Measurements from ENCODE around the gene SLC22A4. TPM values are rescaled to one million over a fixed set of nuclear protein-coding genes. Genes with fewer than 3 reads are reported as not detected.

The SLC22A4 gene
- polyA plus RNA-seq, 1 donor from 2014 or later: 2.0 TPM

DNA sequence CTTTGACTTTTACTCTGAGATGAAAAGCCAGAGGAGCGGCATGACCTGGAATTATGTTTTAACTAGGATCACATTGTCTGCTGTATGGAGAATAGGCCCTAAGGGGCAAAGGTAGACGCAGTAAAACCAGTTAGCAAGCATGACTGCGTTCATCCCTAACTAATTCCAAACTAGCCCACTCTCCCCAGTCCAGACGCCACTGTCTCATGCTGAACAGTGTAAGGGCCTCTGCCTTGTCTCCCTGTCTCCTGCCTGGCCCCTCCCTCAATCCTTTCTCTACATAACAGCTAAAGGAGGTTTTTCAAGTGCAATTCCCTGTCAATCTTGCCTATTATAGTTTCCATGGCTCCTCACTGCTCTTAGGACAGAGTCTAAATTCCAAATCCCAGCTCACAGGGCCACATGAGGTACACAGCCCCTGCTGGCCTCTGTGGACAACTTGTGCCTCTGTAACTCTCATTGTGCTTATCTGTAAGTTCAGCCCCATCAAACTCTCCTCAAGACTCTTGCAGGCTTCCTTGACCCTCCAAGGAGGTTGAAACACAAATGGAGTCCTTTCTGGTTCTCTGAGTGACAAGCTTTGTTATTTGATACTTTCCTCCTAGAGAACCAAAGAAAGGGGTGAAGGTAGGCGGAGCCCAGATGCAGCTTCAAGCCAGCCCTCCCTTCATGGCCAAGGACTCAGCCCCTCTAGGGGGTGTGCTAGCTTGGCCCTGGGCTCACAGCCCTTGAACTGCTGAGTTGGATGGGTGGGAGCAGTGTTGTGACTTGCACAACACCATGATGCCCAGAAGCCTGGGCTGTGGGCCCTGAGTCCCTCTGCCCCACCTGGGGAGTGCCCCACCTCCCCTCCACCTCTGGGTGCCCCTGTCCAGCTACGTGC lies 16.0 kb upstream of the SLC22A4 start:
- Histone ChIP-seq H2AFZ (ENCODE audit: low read depth, low read length) (no peak overlapping the region), H3K27ac (ENCODE audit: low read length) (no peak overlapping the region), H3K9ac (ENCODE audit: low read length) (no peak overlapping the region), H3F3A (ENCODE audit: insufficient read depth, low read length, poor library complexity, severe bottlenecking) (no peaks in the 10 kb centered on the region), H3K36me3 (ENCODE audit: insufficient read depth, low read length) (no peaks in the 10 kb centered on the region), H4K20me1 (ENCODE audit: insufficient read depth) (no peaks in the 10 kb centered on the region), H3K4me2 (ENCODE audit: low read length) (no peak overlapping the region), H3K9me3 (ENCODE audit: low read length) (no peaks in the 10 kb centered on the region), H3K4me3 (ENCODE audit: low read length) (no peak overlapping the region), H3K27me3 (ENCODE audit: insufficient read depth, low read depth, low read length) (no peaks in the 10 kb centered on the region), H3K79me2 (replicated peaks; ENCODE audit: insufficient read depth, low read length) (no peaks in the 10 kb centered on the region), H3K9me2 (ENCODE audit: insufficient read depth, low read length) (no peaks in the 10 kb centered on the region)
- TF ChIP-seq EP300 (conservative IDR thresholded peaks at IDR 0.05; ENCODE audit: poor library complexity, severe bottlenecking) (no peak), POLR2AphosphoS5 (IDR thresholded peaks at IDR 0.05) (no peak), EZH2 (IDR thresholded peaks at IDR 0.05; ENCODE audit: borderline replicate concordance, insufficient read depth, low read length, poor library complexity, severe bottlenecking) (no peak), TAF1 (IDR thresholded peaks at IDR 0.05; ENCODE audit: low read depth) (no peak)
- TF ChIP-seq, protein P1, sequence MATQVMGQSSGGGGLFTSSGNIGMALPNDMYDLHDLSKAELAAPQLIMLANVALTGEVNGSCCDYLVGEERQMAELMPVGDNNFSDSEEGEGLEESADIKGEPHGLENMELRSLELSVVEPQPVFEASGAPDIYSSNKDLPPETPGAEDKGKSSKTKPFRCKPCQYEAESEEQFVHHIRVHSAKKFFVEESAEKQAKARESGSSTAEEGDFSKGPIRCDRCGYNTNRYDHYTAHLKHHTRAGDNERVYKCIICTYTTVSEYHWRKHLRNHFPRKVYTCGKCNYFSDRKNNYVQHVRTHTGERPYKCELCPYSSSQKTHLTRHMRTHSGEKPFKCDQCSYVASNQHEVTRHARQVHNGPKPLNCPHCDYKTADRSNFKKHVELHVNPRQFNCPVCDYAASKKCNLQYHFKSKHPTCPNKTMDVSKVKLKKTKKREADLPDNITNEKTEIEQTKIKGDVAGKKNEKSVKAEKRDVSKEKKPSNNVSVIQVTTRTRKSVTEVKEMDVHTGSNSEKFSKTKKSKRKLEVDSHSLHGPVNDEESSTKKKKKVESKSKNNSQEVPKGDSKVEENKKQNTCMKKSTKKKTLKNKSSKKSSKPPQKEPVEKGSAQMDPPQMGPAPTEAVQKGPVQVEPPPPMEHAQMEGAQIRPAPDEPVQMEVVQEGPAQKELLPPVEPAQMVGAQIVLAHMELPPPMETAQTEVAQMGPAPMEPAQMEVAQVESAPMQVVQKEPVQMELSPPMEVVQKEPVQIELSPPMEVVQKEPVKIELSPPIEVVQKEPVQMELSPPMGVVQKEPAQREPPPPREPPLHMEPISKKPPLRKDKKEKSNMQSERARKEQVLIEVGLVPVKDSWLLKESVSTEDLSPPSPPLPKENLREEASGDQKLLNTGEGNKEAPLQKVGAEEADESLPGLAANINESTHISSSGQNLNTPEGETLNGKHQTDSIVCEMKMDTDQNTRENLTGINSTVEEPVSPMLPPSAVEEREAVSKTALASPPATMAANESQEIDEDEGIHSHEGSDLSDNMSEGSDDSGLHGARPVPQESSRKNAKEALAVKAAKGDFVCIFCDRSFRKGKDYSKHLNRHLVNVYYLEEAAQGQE (IDR thresholded peaks at IDR 0.05; ENCODE audit: borderline replicate concordance): no peak

DNA sequence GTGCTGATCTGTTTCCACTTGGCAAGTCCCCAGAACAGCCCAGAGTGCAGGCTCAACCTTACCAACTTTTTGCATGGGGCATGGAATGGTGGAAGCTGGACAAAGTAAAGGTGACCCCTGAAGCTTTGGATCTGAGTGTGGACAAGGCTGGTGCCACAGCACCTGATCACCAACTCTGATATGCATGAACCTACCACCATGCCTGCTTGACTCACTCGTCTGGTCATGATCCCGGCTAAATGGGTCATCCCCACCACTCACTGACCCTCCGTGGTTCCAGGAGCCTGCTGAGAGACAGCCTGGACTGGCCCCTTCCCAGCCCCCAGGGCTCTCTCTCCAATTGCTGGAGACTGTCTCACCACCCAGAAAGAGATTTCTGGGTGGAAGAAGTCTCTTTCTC lies 14.4 kb upstream of the SLC22A4 start:
- H3K27me3 ChIP-seq (ENCODE audit: insufficient read depth, low read depth, low read length): no peaks in the 10 kb centered on the region
- TF ChIP-seq MXI1 (conservative IDR thresholded peaks at IDR 0.05; ENCODE audit: poor library complexity, severe bottlenecking) (no peak), POLR2AphosphoS5 (IDR thresholded peaks at IDR 0.05) (no peak), RAD21 (conservative IDR thresholded peaks at IDR 0.05) (no peak), SMC3 (conservative IDR thresholded peaks at IDR 0.05; ENCODE audit: poor library complexity) (no peak), EZH2 (IDR thresholded peaks at IDR 0.05; ENCODE audit: borderline replicate concordance, insufficient read depth, low read length, poor library complexity, severe bottlenecking) (no peak), EP300 (conservative IDR thresholded peaks at IDR 0.05; ENCODE audit: poor library complexity, severe bottlenecking) (no peak), CTCF (IDR thresholded peaks at IDR 0.05; ENCODE audit: poor library complexity, severe bottlenecking) (no peak), TAF1 (IDR thresholded peaks at IDR 0.05; ENCODE audit: low read depth) (no peak)
- TF ChIP-seq, protein P1 (IDR thresholded peaks at IDR 0.05; ENCODE audit: borderline replicate concordance): no peak
- no peaks in the 10 kb centered on the region for H3K9me2 ChIP-seq (ENCODE audit: insufficient read depth, low read length)
- H4K20me1 ChIP-seq (ENCODE audit: insufficient read depth): no peaks in the 10 kb centered on the region
- H2AFZ ChIP-seq (ENCODE audit: low read depth, low read length): no peak overlapping the region
- H3K79me2 ChIP-seq (replicated peaks; ENCODE audit: insufficient read depth, low read length): no peaks in the 10 kb centered on the region
- no peak overlapping the region for H3K9ac ChIP-seq (ENCODE audit: low read length)
- no peak overlapping the region for H3K27ac ChIP-seq (ENCODE audit: low read length)
- no peaks in the 10 kb centered on the region for H3K36me3 ChIP-seq (ENCODE audit: insufficient read depth, low read length)
- H3K4me2 ChIP-seq (ENCODE audit: low read length): no peak overlapping the region
- H3K9me3 ChIP-seq (ENCODE audit: low read length): no peaks in the 10 kb centered on the region
- no peaks in the 10 kb centered on the region for H3F3A ChIP-seq (ENCODE audit: insufficient read depth, low read length, poor library complexity, severe bottlenecking)
- no peak overlapping the region for H3K4me3 ChIP-seq (ENCODE audit: low read length)
